Measurements from ENCODE around the gene FAM120C. TPM values are rescaled to one million over a fixed set of nuclear protein-coding genes. Genes with fewer than 3 reads are reported as not detected.

FAM120C gene
- total RNA-seq, 1 donor from 2014 or later = 12.3 TPM

GRCh38 chrX:54043056-54043455 is 140.0 kb downstream of the FAM120C start:
- DNase-seq (ENCODE audit: low spot score) = no peak

DNA sequence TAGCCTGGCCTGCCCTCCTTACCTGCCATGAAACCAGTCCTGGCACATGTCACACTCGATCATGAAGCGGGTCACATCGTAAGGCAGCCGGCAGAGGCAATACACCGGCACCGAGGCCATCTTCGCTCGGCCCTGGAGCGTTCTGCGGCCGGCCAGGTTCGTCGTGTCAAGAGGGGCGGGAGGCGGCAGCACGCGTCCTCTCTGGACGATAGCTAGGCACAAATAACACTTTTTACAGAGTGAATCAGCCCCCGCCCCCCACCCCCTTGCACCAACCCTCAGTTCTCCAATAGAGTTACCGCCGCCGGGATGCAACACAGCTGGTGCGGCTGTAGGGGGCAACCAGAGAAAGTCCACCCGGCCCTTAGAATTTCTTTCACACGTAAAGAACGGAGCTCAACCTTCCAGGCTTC is 140.4 kb downstream of the FAM120C start:
- no peak for DNase-seq (ENCODE audit: low spot score)

- no peak for DNase-seq (ENCODE audit: low spot score)
Measured at GRCh38 chrX:54030329-54030728, 152.7 kb downstream of the FAM120C start.

DNA sequence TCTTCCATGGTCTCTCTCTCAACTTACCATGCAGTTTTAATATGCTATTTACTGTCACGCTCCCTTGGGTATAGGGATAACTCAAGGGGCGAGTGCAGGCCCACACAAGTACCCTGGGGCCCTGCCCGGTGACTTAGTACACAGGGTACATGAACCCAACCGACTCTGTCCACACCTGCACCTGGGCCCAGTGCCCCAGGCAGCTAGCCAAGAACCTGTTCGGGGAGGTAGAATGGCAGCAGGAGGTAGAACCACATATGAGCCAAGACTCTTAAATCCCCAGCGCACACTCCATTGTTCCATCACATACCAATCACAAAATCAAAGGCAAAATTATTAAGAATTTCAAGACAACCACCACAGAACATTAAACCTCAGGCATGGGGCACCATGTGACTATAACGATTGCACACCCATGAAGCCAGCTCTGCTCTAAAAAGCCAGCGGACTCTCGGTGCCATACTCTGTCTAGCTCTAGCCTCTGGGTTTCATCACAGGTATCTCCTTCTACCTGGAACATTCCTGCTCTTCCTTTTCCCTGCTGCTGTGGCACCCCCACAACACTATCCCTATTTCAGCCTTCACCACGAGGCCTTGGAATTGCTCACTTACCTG is 153.4 kb downstream of the FAM120C start:
- peak; percentile 14 for DNase-seq (ENCODE audit: low spot score)

GRCh38 chrX:54024350-54024749 is 158.7 kb downstream of the FAM120C start:
- no peak for DNase-seq (ENCODE audit: low spot score)

Other genes with a start within 250 kb of the FAM120C start
- 32.8 TPM for gene PHF8, start 138.8 kb downstream of the FAM120C start, total RNA-seq
- 6.2 TPM for gene WNK3, start 174.8 kb upstream of the FAM120C start, total RNA-seq

All from mucosa of gallbladder (tissue), 1 donor.